Liver (tissue), 9 donors: ENCODE results near the gene SLC22A31. TPM values are rescaled to one million over a fixed set of nuclear protein-coding genes. Genes with fewer than 3 reads are reported as not detected.

Source experiments
- DNase-seq: peaks from one replicate; pipeline ENCODE4 v3.0.0-alpha.2; 2017; ENCODE audit warnings: low spot score
- H3K27ac ChIP-seq, 2 donors: one replicate each; pipeline ENCODE4 v1.7.0; 2013; ENCODE audit warnings: inconsistent platforms in 2 of 2, low read length in 2 of 2, control low read depth in 1 of 2, low read depth in 1 of 2, mild to moderate bottlenecking in 1 of 2
- H3K27me3 ChIP-seq, 4 donors: one replicate each; pipeline versions ENCODE4 v1.6.1 to v1.7.0; 2013; ENCODE audit warnings: low read length in 3 of 4, inconsistent platforms in 1 of 4, mild to moderate bottlenecking in 1 of 4, moderate library complexity in 1 of 4; ENCODE audit not compliant: control insufficient read depth in 4 of 4, insufficient read depth in 4 of 4
- H3K36me3 ChIP-seq, 4 donors: one replicate each; pipeline versions ENCODE4 v1.6.1 to v1.7.0; 2013; ENCODE audit warnings: low read length in 3 of 4, mild to moderate bottlenecking in 3 of 4, low read depth in 1 of 4, moderate library complexity in 1 of 4; ENCODE audit not compliant: control insufficient read depth in 4 of 4, insufficient read depth in 3 of 4
- H3K4me1 ChIP-seq, 4 donors: one replicate each; pipeline versions ENCODE4 v1.6.1 to v1.7.0; 2013; ENCODE audit warnings: low read length in 3 of 4, mild to moderate bottlenecking in 3 of 4, moderate library complexity in 1 of 4; ENCODE audit not compliant: control insufficient read depth in 4 of 4, insufficient read depth in 4 of 4
- H3K4me3 ChIP-seq, 3 donors: one replicate each; pipeline versions ENCODE4 v1.6.1 to v1.7.0; 2013; ENCODE audit warnings: low read length in 3 of 3, control low read depth in 1 of 3, low read depth in 1 of 3, mild to moderate bottlenecking in 1 of 3
- H3K9ac ChIP-seq, 2 donors: one replicate each; pipeline ENCODE4 v1.7.0; 2013; ENCODE audit warnings: low read length in 2 of 2, mild to moderate bottlenecking in 2 of 2, moderate library complexity in 2 of 2, control low read depth in 1 of 2, low read depth in 1 of 2
- H3K9me3 ChIP-seq, 4 donors: one replicate each; pipeline versions ENCODE4 v1.6.1 to v1.7.0; 2013; ENCODE audit warnings: low read length in 3 of 4; ENCODE audit not compliant: control insufficient read depth in 4 of 4
- ATF3 ChIP-seq: IDR thresholded peaks from 2 replicates; pipeline ENCODE4 v1.6.1; 2016; ENCODE audit warnings: antibody characterized with exemption
- CTCF ChIP-seq: fragments of 150-350 bp; IDR thresholded peaks from 2 replicates; pipeline ENCODE4 v1.5.1; 2017; ENCODE audit warnings: improper control_type of control experiment, low read depth, low read length; ENCODE audit not compliant: missing input control
- EGR1 ChIP-seq, 2 donors: IDR thresholded peaks; 2 replicates each; pipeline ENCODE4 v1.6.1; 2016 to 2018; ENCODE audit warnings: antibody characterized with exemption in 2 of 2, low read depth in 2 of 2
- FOXA1 ChIP-seq: IDR thresholded peaks from 2 replicates; pipeline ENCODE4 v1.6.1; 2016; ENCODE audit warnings: antibody characterized with exemption
- FOXA2 ChIP-seq: IDR thresholded peaks from 2 replicates; pipeline ENCODE4 v1.6.1; 2016; ENCODE audit warnings: antibody characterized with exemption
- HNF4A ChIP-seq, 2 donors: conservative IDR thresholded peaks; 2 replicates each; pipeline ENCODE4 v1.6.1; 2016; ENCODE audit warnings: antibody characterized with exemption in 2 of 2, mild to moderate bottlenecking in 2 of 2
- HNF4G ChIP-seq: IDR thresholded peaks from 2 replicates; pipeline ENCODE4 v1.6.1; 2016; ENCODE audit warnings: antibody characterized with exemption
- JUND ChIP-seq, 2 donors: IDR thresholded peaks; 2 replicates each; pipeline ENCODE4 v1.6.1; 2016; ENCODE audit warnings: antibody characterized with exemption in 2 of 2
- MAX ChIP-seq: IDR thresholded peaks from 2 replicates; pipeline ENCODE4 v1.6.1; 2016; ENCODE audit warnings: antibody characterized with exemption
- NR2F2 ChIP-seq: IDR thresholded peaks from 2 replicates; pipeline ENCODE4 v1.6.1; 2016; ENCODE audit warnings: antibody characterized with exemption
- RAD21 ChIP-seq, 2 donors: IDR thresholded peaks; 2 replicates each; pipeline ENCODE4 v1.6.1; 2016; ENCODE audit warnings: antibody characterized with exemption in 2 of 2, mild to moderate bottlenecking in 2 of 2
- REST ChIP-seq: IDR thresholded peaks from 2 replicates; pipeline ENCODE4 v1.6.1; 2016; ENCODE audit warnings: antibody characterized with exemption, mild to moderate bottlenecking
- RXRA ChIP-seq, 2 donors: IDR thresholded peaks; 2 replicates each; pipeline ENCODE4 v1.6.1; 2017 to 2018; ENCODE audit warnings: antibody characterized with exemption in 2 of 2, mild to moderate bottlenecking in 1 of 2
- SP1 ChIP-seq: IDR thresholded peaks from 2 replicates; pipeline ENCODE4 v1.6.1; 2018; ENCODE audit warnings: antibody characterized with exemption, mild to moderate bottlenecking
- TAF1 ChIP-seq: conservative IDR thresholded peaks from 2 replicates; pipeline ENCODE4 v1.6.1; 2016; ENCODE audit warnings: antibody characterized with exemption, mild to moderate bottlenecking
- YY1 ChIP-seq: IDR thresholded peaks from 2 replicates; pipeline ENCODE4 v1.6.1; 2016; ENCODE audit warnings: antibody characterized with exemption, mild to moderate bottlenecking
- WGBS: extraction: QIAGEN DNeasy Blood & Tissue Kit; methylation state at CpG from one replicate; pipeline ENCODE4 v1.1.7; 2013; 5-methylcytosine and 5-hydroxymethylcytosine counted together
- polyA plus RNA-seq, 2 donors: library from polyadenylated mRNA; stranded (reverse) in 1 of 2; unstranded in 1 of 2; fragments of 200-250 nt in 1 of 2; fragments of >200 nt in 1 of 2; fragmentation: Nextera tagmentation in 1 of 2; extraction: Ambion mirVana in 1 of 2; gene quantifications; one replicate each; pipeline versions ENCODE4 v1.2.1 to v1.2.3, GENCODE V29; 2013 to 2015
- total RNA-seq, 2 donors: library from RNA; depleted of rRNA; stranded (reverse); fragments of >200 nt; gene quantifications; one replicate each; pipeline ENCODE4 v1.2.3, GENCODE V29; 2014
- TF ChIP-seq, protein P1 (sequence below): IDR thresholded peaks from 2 replicates; pipeline ENCODE4 v1.6.1; 2016; ENCODE audit warnings: antibody characterized with exemption
- donor health status: healthy.
- donor health status: healthy.
- donor health status: healthy.
- donor health status: healthy.
- donor health status: healthy.

Gene SLC22A31
- total and polyA plus RNA-seq, 4 donors: 0.15 to 0.50 (median 0.48) TPM; not detected in 1

DNA sequence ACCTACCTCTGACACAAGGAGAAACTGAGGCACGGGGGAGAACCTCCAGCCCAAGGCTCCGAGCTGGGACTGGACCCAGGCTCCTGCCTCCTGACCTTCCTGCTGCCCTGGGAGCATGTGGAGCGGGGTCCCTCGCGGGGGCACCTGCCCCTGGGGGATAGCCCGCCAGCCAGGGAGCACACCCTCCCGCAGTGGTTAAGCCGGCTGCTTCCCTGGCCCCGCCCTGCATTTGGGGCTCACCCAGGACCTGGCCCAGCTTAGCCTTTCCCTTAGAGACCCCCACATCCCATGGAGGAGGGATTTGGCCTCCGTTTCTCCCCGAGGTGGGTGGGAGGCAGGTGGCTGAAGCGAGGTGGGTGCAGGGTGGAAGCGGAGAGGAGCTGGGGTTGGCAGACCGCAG lies 30.6 kb downstream of the SLC22A31 start:
- Histone ChIP-seq H3K36me3 (no peaks in the 10 kb centered on the region), H3K4me3 (no peak overlapping the region), H3K9ac (no peak overlapping the region), H3K27me3 (peaks cover 0 to 3% (median 0%) of the 10 kb centered on the region in 4 donors), H3K4me1 (peaks cover 3 to 14% (median 7%) of the 10 kb centered on the region in 4 donors), H3K9me3 (no peaks in the 10 kb centered on the region), H3K27ac (no peak overlapping the region)
- TF ChIP-seq HNF4A (conservative IDR thresholded peaks at IDR 0.05) (no peak), FOXA2 (no peak), MAX (no peak), RXRA (IDR thresholded peaks at IDR 0.05) (no peak), NR2F2 (no peak), REST (no peak), EGR1 (IDR thresholded peaks at IDR 0.05; ENCODE audit: low read depth in 2 of 2) (no peak), RAD21 (IDR thresholded peaks at IDR 0.05) (no peak), YY1 (no peak), FOXA1 (no peak), TAF1 (no peak), JUND (IDR thresholded peaks at IDR 0.05) (no peak)
- TF ChIP-seq, protein P1, sequence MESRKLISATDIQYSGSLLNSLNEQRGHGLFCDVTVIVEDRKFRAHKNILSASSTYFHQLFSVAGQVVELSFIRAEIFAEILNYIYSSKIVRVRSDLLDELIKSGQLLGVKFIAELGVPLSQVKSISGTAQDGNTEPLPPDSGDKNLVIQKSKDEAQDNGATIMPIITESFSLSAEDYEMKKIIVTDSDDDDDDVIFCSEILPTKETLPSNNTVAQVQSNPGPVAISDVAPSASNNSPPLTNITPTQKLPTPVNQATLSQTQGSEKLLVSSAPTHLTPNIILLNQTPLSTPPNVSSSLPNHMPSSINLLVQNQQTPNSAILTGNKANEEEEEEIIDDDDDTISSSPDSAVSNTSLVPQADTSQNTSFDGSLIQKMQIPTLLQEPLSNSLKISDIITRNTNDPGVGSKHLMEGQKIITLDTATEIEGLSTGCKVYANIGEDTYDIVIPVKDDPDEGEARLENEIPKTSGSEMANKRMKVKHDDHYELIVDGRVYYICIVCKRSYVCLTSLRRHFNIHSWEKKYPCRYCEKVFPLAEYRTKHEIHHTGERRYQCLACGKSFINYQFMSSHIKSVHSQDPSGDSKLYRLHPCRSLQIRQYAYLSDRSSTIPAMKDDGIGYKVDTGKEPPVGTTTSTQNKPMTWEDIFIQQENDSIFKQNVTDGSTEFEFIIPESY: no peak
- DNase-seq: no peak
- WGBS: 78% methylated on average over 14 of the region's 14 CpGs

DNA sequence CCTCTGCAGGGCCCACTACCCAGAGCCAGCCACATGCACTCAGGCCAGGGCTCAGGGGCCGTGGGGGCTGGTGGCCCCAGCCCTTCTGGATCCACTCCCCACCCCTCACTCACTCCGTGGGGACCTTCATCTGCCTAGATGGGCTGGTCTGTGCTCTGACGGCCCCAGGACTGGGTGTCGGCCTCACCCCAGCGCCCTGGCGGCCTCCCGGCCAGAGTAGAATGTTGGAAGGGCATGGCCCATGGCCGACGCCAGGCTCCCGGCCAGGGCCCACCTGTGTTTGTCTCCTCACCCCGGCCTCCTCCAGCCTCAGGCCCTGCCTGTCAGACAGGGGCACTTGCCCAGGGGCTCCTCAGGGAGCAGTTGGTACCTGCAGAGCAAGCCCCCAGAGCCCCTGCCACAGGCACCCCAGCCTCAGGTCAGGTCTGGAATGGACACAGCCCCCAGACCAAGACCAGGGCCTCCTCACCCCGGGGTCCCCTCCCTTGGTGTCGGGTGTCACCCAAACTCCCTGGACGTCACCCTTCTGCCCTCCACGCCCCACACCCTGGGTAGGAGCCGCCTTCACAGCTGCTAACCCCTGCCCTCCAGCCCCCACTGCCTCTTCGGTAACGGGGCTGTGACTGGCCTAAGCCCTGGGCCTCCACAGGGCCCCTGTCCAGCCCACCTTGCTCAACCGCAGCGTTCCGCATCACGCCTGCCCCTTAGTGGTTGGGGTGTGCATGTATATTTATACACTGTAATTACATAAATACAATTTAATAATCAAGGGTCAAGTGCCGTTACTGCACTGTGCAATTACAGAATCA lies 31.8 kb downstream of the SLC22A31 start:
- no peak overlapping the region for H3K9ac ChIP-seq
- H3K27me3 ChIP-seq: peaks cover 0 to 3% (median 0%) of the 10 kb centered on the region in 4 donors
- no peaks in the 10 kb centered on the region for H3K9me3 ChIP-seq
- no peaks in the 10 kb centered on the region for H3K36me3 ChIP-seq
- no peak overlapping the region for H3K27ac ChIP-seq
- H3K4me1 ChIP-seq: peaks cover 3 to 14% (median 7%) of the 10 kb centered on the region in 4 donors
- 58% methylated on average over 23 of the region's 23 CpGs for WGBS
- DNase-seq: no peak
- no peak overlapping the region for H3K4me3 ChIP-seq
- TF ChIP-seq FOXA1 (no peak), CTCF (no peak), SP1 (no peak), HNF4G (no peak), RXRA (IDR thresholded peaks at IDR 0.05) (no peak), ATF3 (no peak), FOXA2 (no peak), YY1 (no peak), TAF1 (no peak), EGR1 (IDR thresholded peaks at IDR 0.05; ENCODE audit: low read depth in 2 of 2) (no peak), HNF4A (conservative IDR thresholded peaks at IDR 0.05) (no peak), REST (no peak), JUND (IDR thresholded peaks at IDR 0.05) (no peak)
- TF ChIP-seq, protein P1: no peak
